GM21515 (cell line): ENCODE measurements around the gene MRPL38.
"Not testable (repeated sequence)": the region's sequence is repeated elsewhere in the genome, so short reads cannot be mapped to it uniquely, and the experiment has no call there.

Experiments
- ATAC-seq: cut with Tn5 transposase; IDR thresholded peaks from one replicate; pipeline ENCODE4 v1.9.1; 2021; ENCODE audit not compliant: unreplicated experiment

MRPL38 gene

GRCh38 chr17:75876938-75877751 is 27.5 kb downstream of the MRPL38 start:
- ATAC-seq, result no peak

- no peak for ATAC-seq
These were observed 28.3 kb downstream of the MRPL38 start for GRCh38 chr17:75876190-75876937.

DNA sequence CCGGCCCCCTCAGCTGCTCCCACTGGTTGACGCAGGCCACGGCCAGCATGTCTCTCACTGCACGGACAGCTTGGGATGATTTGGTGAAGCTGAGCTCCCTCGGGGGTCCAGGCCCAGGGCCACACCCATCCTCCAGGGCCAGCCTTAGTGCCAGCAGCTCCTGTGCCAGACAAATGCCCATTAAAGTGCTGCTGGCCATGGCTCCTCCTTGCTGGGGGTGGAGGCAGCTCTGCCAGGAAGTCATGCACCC is 28.8 kb downstream of the MRPL38 start:
- no peak for ATAC-seq

- ATAC-seq, result no peak
These were observed 29.3 kb downstream of the MRPL38 start for GRCh38 chr17:75875182-75875939.

GRCh38 chr17:75874323-75875181 is 30.1 kb downstream of the MRPL38 start:
- ATAC-seq, result no peak

- ATAC-seq, result no peak
These were observed 30.9 kb downstream of the MRPL38 start for GRCh38 chr17:75873587-75874322.

DNA sequence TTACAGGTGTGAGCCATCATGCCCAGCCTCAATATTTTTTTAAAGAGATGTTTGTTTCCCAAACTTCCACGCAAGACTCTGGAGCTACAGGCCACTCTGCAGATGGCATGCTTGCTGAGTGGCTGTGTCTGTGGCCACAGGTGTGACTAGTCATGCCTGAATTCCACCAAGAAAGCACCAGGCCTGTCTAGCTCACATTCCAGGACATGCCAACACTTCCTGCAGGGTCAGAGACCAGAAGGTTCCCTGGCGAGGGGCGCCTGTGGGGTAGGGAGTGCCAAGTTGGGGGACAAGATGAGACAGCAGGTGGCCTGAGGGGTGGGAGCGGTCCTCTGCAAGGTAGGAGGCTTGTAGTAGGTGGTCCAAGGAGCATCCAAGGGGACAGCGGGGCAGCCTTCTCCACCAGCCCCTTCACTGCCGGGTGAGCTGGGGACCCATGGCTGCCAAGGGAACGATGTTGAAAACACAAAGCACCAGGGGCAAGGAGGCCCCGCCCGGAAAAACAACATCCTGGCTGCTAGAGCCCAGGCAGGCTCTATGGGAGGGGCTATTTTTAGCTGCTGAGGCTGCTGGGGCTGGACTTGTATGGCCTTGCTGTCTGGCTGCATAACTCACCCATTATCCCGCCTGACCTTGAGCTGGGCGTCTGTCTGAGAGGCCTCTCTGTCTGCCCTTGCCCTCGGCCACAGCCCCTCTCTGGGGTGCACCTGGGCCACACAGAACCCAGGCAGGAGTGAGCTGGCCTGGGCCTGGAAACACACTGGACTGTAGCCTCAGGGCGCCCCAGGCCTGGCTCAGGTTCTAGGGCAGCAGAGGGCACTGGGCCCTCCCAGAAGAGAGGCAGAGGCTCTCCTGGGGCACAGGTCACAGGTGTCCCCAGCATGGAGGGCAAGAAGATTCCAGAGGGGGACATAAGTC is 32.0 kb downstream of the MRPL38 start:
- ATAC-seq, result no peak

GRCh38 chr17:75870228-75870627 is 34.5 kb downstream of the MRPL38 start:
- ATAC-seq, result not testable (repeated sequence)

DNA sequence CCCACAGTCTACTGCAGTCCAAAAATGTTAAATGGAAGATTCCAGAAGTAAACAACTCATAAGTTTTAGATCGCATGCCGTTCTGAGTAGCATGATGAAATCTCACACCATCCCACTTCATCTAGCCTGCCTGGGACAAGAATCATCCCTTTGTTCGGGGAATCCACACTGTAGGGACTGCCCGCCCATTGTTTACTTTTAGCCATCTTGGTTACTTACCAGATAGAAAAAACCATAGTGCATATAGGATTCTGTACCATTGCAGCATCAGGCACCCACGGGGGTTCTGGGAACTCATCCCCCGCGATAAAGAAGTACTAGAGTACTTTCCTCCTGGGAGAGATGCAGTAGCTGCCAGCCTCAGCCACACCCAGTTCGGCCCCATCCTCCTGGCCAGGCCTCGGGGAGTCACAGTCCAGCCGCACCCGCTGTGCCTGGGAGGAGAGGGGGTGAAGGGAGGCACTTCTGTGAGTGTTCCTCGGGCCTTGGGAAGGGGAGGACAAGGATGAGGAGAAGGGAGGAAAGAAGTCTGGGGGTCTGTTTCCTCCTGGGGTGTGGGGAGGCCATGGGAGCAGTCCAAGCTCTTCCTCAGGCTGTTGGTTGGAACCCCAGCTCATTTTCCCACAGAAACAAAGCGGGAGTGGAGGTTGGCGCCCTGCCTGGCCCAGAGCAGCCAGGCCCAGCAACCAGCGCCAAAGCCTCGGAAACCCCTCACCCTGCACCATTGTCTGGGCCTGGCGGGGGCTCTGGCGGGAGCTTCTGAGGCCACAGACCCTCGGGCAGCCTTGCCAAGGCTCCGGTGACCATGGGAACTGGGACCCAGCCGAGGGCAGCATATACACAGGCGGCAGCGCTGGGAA is 35.2 kb downstream of the MRPL38 start:
- no peak for ATAC-seq

DNA sequence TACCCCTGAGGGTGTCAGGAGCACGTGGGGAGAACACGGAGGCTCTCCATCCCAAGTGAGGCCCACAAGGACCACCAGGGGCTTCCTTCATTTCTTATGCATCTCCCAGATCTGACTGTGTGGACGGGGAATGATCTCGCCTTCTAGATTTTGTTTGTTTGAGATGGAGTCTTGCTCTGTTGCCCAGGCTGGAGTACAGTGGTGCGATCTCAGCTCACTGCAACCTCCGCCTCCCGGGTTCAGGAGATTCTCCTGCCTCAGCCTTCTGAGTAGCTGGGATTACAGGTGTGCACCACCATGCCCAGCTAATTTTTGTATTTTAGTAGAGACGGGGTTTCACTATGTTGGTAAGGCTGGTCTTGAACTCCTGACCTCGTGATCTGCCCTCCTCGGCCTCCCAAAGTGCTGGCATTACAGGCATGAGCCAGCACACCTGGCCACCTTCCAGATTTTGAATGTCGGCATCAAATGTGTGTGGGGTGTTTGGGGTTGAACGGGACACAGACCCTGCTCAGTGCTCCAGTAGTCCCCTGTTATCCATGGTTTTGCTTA is 35.9 kb downstream of the MRPL38 start:
- not testable (repeated sequence) for ATAC-seq

GRCh38 chr17:75865404-75866188 is 39.1 kb downstream of the MRPL38 start:
- ATAC-seq, result not testable (repeated sequence)

GRCh38 chr17:75864887-75865286 is 39.8 kb downstream of the MRPL38 start:
- ATAC-seq, result peak; percentile 20

DNA sequence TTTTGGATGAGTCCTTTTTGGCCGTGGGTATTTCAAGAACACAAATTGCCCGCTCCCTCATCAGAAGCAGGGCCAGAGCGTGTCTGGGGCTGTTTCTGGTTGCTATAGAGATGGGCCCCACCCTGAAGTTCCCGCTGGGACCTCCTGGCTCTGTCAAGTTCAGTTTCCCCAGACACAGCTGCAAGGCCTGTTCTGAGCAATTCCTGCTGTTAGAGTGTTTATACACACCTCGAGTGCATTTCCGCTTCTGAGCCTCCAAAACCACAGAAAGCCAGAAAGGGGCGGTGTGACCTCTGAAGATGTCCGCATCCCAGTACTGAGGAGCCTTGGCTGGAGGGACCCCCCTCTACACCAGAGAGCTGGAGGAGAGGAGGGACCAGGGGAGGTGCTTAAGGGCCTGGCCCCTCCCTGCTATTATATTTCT is 40.2 kb downstream of the MRPL38 start:
- ATAC-seq, result peak; percentile 88

- ATAC-seq, result no peak
These were observed 42.8 kb downstream of the MRPL38 start for GRCh38 chr17:75861927-75862317.

DNA sequence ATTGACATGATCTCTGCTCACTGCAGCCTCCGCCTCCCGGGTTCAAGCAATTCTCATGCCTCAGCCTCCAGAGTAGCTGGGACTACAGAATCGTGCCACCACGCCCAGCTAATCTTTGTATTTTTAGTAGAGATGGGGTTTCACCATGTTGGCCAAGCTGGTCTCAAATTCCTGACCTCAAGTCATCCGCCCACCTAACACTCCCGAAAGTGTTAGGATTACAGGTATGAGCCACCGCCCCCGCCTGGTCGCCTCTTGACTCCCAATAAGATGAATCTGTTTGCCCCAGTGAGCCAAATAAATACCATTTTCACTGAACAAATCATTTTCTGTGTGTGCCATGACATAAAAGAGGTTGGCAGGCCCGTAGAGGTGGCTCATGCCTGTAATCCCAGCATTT is 45.3 kb downstream of the MRPL38 start:
- not testable (repeated sequence) for ATAC-seq

- ATAC-seq, result peak; percentile 1
These were observed 48.5 kb downstream of the MRPL38 start for GRCh38 chr17:75856062-75856756.
